Suppressor macrophage treated with lipopolysaccharide for 1 hour (primary cell): Measurements from ENCODE around the gene SHC2.
A peak's percentile ranks its signal among the peaks of the same experiment; 100 is the strongest.
"Not testable (repeated sequence)": the region's sequence is repeated elsewhere in the genome, so short reads cannot be mapped to it uniquely, and the experiment has no call there.

Source experiments
- DNase-seq, 3 donors: peaks; one replicate each; pipeline ENCODE4 v3.0.0-alpha.2; 2020 to 2022

The SHC2 gene

GRCh38 chr19:422213-422916 is 38.5 kb downstream of the SHC2 start:
- DNase-seq, result peak in 1 of 3 donors; percentile 14

- DNase-seq, result no peak
Measured at GRCh38 chr19:419721-420515, 40.9 kb downstream of the SHC2 start.

GRCh38 chr19:418761-419671 is 41.8 kb downstream of the SHC2 start:
- DNase-seq, result no peak

GRCh38 chr19:416416-416815 is 44.4 kb downstream of the SHC2 start:
- DNase-seq, result no peak

GRCh38 chr19:415292-415691 is 45.5 kb downstream of the SHC2 start:
- DNase-seq, result no peak

- no peak for DNase-seq
Measured at GRCh38 chr19:413756-414420, 46.9 kb downstream of the SHC2 start.

GRCh38 chr19:412356-413355 is 48.2 kb downstream of the SHC2 start:
- DNase-seq, result no peak

GRCh38 chr19:411723-412355 is 49.0 kb downstream of the SHC2 start:
- DNase-seq, result no peak

- DNase-seq, result not testable (repeated sequence)
Measured at GRCh38 chr19:411121-411722, 49.6 kb downstream of the SHC2 start.

- no peak for DNase-seq
Measured at GRCh38 chr19:410243-410781, 50.5 kb downstream of the SHC2 start.

GRCh38 chr19:409516-410242 is 51.2 kb downstream of the SHC2 start:
- DNase-seq, result no peak

GRCh38 chr19:408902-409515 is 51.8 kb downstream of the SHC2 start, which contains the start of gene C2CD4C:
Gene C2CD4C, minus strand, starts transcription at chr19:409147. Its CDS starts 786 bp downstream, at chr19:408361.
- peak in 2 of 3 donors; percentile 22 to 54 for DNase-seq

GRCh38 chr19:408441-408901 is 52.4 kb downstream of the SHC2 start:
- no peak for DNase-seq

GRCh38 chr19:407511-408440 is 53.1 kb downstream of the SHC2 start:
- DNase-seq, result no peak

- no peak for DNase-seq
Measured at GRCh38 chr19:406971-407510, 53.8 kb downstream of the SHC2 start.

GRCh38 chr19:406135-406781 is 54.6 kb downstream of the SHC2 start:
- no peak for DNase-seq
